DMS79 treated with DMSO at 0.1 percent for 48 hours (cell line): ENCODE data around the gene BOLL.
"Not testable (repeated sequence)": the region's sequence is repeated elsewhere in the genome, so short reads cannot be mapped to it uniquely, and the experiment has no call there.

Source experiments
- DNase-seq: peaks from one replicate; lab custom pipeline; 2025; lab: John Stamatoyannopoulos, UW

The BOLL gene

DNA sequence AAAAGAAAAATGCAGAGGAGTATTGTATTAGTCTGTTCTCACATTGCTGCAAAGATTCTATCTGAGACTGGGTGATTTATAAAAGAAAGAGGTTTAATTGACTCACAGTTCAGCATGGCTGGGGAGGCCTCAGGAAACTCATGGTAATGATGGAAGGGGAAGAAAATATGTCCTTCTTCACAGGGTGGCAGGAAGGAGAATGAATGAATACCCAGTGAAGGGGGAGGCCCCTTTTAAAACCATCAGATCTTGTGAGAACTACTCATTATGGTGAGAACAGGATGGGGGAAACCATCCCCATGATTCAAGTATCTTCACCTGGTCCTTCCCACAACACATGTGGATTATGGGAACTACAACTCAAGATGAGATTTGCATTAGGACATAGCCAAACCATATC, 10.2 kb upstream of the BOLL start:
- no peak for DNase-seq

DNA sequence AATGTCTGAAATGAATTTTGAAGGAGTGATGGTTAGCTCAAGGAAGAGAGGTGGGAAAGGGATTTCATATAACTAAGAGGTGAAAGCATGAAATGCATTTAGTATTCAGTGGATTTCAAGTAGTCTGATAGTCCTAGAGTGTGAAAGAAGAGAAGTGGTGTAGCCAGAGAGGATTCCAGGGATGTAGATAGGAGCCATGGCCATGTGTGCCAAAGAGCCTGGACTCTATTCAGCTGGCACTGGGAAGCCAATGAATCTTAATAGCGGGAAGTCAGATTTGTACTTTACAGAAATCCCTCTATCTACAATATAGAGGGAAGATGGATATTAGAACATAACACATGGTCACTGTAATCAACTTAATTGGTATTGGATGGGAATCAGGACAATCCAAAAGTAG, 8.3 kb upstream of the BOLL start:
- DNase-seq = no peak

GRCh38 chr2:197786010-197786877, 1.1 kb upstream of the BOLL start:
- DNase-seq = no peak

- no peak for DNase-seq
These were observed 3.0 kb downstream of the BOLL start for GRCh38 chr2:197782126-197782525.

DNA sequence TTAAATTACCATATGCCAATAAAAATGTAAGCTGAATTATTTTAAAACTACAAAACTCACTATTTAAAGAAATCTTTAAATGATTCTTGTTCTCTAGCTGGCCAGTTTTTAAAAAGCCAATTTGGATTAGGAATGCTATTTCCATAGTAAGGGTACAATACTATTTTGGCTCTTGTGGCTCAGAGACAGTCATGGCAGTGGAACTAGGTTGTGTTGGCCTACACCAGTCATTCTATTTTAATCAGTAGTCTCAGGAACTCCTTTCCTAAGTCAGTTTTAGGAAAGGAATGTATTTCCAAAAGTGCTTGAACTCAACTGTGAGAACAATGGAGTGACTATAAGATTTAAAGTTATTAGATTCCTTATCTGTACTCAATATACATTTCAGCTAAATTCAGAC, 5.9 kb downstream of the BOLL start:
- DNase-seq = no peak

GRCh38 chr2:197777823-197778407, 7.2 kb downstream of the BOLL start:
- peak; percentile 20 for DNase-seq

DNA sequence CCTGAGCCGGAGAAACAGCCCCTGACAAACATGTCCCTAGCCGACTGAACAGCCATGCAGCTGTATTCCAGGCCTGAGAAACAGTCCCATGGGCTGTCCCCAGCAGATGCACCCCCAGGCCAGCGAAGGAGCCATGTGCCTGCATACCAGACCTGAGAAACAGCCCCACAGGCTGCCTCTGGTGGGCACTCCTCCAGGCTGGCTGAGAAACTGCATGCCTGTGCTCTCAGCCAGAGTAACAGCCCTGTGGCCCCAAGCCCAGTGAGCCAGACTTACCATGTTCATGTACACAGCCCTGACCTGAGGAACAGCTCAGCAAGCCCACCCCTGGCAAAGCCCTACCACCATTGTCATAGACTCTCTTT, 24.8 kb downstream of the BOLL start:
- no peak for DNase-seq

- no peak for DNase-seq
These were observed 25.4 kb downstream of the BOLL start for GRCh38 chr2:197759625-197760292.

DNA sequence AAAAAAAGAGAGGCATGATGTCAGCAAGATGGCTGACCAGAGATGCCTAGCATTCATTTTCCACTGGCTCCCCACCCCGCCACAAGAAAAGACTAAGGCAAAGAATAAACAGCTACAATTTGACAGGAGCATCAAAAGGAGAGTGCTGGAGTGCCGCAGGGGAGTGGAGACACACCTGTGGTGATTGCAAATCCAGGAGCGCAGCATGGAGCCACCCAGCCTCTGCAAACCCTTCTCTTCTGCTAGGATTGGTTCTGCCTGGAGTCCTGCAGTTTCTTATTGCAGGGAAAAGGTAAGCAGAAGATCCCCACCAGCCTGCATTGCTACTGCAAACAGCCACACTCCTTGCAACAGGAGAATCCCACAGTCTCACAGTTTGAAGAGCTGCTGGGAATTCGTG, 26.1 kb downstream of the BOLL start:
- DNase-seq = no peak

GRCh38 chr2:197740200-197740599, 44.9 kb downstream of the BOLL start:
- no peak for DNase-seq

DNA sequence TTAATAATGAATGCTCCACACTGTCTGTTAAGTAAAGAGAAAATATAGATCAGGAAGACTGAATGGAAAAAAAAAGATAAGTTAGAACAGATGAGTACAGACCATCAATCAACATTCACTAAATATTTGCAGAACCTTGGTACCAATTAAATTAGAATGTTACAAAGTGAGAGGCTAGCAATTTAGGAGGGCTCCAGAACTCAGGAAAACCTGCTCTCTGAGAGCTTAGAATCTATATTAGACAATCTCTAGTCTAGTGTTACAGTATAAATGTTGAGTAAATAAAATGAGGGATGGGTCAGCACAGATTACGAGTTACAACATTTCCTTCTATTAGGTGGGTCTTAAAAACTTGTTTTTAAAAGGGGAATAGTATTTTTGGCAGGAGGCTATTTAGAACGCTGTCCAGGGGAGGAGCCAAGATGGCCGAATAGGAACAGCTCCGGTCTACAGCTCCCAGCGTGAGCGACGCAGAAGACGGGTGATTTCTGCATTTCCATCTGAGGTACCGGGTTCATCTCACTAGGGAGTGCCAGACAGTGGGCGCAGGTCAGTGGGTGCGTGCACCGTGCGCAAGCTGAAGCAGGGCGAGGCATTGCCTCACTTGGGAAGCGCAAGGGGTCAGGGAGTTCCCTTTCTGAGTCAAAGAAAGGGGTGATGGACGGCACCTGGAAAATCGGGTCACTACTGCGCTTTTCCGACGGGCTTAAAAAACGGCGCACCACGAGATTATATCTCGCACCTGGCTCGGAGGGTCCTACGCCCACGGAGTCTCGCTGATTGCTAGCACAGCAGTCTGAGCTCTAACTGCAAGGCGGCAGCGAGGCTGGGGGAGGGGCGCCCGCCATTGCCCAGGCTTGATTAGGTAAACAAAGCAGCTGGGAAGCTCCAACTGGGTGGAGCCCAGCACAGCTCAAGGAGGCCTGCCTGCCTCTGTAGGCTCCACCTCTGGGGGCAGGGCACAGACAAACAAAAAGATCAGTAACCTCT, 56.3 kb downstream of the BOLL start:
- not testable (repeated sequence) for DNase-seq

DNA sequence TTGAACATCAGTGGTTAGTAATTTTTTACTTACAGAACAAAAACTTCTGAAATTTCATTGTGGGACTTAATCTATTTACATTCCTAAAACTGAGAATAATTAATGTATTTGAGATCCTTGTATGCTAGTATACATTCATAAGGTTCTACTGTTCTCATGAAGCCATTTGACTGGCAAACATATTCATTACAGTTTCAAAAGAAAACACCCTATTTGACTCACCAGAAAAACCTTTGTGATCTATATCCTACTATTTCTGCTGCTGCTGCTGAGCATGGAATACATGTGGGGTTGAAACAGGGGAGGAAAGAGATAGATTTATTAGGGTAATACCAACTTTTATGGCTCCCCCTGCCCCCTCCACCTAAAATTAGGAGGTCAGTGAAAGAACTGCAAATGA, 58.1 kb downstream of the BOLL start:
- DNase-seq = no peak

DNA sequence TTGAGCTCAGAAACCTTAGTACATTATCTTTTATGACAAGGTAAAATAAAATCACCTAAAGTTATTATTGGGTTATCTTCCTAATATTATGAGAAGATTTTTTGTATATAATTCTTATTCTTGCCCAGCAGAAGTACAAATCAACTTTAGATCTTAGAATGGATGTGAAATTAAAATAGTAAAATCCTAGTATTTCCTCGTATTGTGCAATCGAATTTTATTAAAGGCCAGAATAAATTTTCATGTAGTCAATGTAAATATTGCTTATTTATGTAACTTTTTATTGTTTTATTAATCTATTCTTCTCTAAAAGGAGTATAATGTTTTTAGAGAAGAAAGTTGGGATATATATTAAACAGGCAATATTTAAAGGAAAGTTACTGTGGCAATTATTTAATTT, 67.3 kb downstream of the BOLL start:
- no peak for DNase-seq

GRCh38 chr2:197713271-197713670, 71.8 kb downstream of the BOLL start:
- no peak for DNase-seq

GRCh38 chr2:197711578-197711977, 73.5 kb downstream of the BOLL start:
- no peak for DNase-seq

DNA sequence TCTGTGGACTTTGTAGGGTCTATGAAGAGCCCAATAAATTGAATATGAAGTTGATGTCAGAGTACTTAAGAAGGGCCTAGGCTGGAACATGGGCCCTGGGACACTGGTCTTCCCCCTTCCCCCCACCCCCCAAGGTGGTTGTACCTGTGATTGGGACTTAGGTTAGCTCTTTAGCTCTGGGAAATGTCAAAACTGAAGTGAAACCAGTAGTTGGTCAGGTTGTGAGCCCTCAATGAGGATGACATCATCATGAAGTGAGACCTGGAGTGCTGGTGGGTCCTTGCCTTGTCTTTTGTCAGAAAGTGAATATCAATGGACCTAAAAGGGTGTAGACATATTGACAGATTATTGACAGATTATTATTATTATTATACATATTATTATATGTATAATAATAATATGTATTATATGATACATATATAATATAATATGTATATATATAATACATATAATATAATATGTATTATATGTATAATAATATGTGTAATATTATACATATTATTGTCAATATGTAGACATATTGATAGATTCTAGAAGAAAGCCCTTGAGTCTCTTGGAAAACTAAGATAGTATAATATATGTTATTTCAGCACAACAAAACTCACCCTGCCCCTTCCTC, 74.6 kb downstream of the BOLL start:
- DNase-seq = no peak

DNA sequence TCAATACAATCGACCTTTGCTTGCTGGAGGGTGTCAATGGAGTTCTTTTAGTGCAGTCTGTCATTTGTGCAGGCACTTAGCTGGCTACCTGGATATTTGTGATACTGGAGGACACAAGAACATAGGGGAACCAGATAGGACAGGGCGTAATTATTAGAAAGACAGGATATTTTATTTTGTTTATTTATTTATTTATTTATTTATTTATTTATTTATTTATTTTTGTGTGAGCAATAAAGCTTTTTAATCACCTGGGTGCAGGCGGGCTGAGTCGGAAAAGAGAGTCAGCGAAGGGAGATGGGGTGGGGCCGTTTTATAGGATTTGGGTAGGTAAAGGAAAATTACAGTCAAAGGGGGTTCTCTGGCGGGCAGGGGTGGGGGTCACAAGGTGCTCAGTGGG, 76.0 kb downstream of the BOLL start:
- not testable (repeated sequence) for DNase-seq

- DNase-seq = no peak
These were observed 76.8 kb downstream of the BOLL start for GRCh38 chr2:197708331-197708730.

- peak; percentile 11 for DNase-seq
These were observed 77.6 kb downstream of the BOLL start for GRCh38 chr2:197707316-197708213.

DNA sequence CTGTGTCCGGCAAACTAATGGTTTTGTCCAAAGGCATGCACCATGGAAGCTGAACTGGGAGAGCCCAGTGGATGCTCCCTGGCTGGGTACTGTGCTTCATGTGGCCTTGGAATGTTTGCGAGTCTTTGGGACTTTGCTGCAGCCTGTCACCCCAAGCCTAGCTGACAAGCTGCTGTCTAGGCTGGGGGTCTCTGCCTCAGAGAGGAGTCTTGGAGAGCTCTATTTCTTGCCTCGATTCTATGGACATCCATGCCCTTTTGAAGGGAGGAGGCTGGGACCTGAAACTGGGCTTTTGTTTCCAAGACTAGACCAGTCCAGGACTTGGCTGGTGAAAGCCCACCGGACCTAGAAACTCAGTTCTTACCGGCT, 78.3 kb downstream of the BOLL start:
- no peak for DNase-seq
